Endothelial cell (in vitro differentiated cells): ENCODE measurements around the gene CLDN5. TPM values are rescaled to one million over a fixed set of nuclear protein-coding genes. Genes with fewer than 3 reads are reported as not detected.

Source experiments
- DNase-seq: peaks from one replicate; pipeline ENCODE4 v3.0.0; 2021; ENCODE audit warnings: low spot score
- H3K27ac Mint-ChIP-seq: one replicate; pipeline ENCODE4 v1.8.0; 2021; ENCODE audit warnings: mixed read lengths, inconsistent platforms; ENCODE audit not compliant: unreplicated experiment
- H3K27me3 Mint-ChIP-seq: one replicate; pipeline ENCODE4 v1.8.0; 2021; ENCODE audit warnings: mild to moderate bottlenecking, moderate library complexity, mixed read lengths, inconsistent platforms; ENCODE audit not compliant: unreplicated experiment
- H3K36me3 Mint-ChIP-seq: one replicate; pipeline ENCODE4 v1.8.0; 2021; ENCODE audit warnings: mild to moderate bottlenecking, low read depth, mixed read lengths, inconsistent platforms; ENCODE audit not compliant: unreplicated experiment
- H3K4me1 Mint-ChIP-seq: one replicate; pipeline ENCODE4 v1.8.0; 2021; ENCODE audit warnings: mild to moderate bottlenecking, mixed read lengths, inconsistent platforms; ENCODE audit not compliant: unreplicated experiment
- H3K4me3 Mint-ChIP-seq: one replicate; pipeline ENCODE4 v1.8.0; 2021; ENCODE audit warnings: mild to moderate bottlenecking, mixed read lengths, inconsistent platforms; ENCODE audit not compliant: unreplicated experiment
- H3K9me3 Mint-ChIP-seq: one replicate; pipeline ENCODE4 v1.8.0; 2021; ENCODE audit warnings: mixed read lengths, inconsistent platforms; ENCODE audit not compliant: unreplicated experiment
- CTCF ChIP-seq: fragments of 200-600 bp; sonication (generic); IDR thresholded peaks from one replicate; pipeline ENCODE4 v1.5.0; 2021; ENCODE audit warnings: antibody characterized with exemption; ENCODE audit not compliant: unreplicated experiment
- total RNA-seq: library from RNA; stranded (reverse); fragmentation: NEBNext Ultra II Directional; extraction: Animal tissue kit (Norgen Biotek cat#: 25700); gene quantifications from one replicate; pipeline ENCODE4 v1.2.1, GENCODE V29; 2021; ENCODE audit not compliant: unreplicated experiment

The CLDN5 gene
- total RNA-seq, 1 donor from 2014 or later = 108 TPM

- no peak for DNase-seq
- peaks cover 9% of the 10 kb centered on the region for H3K36me3 Mint-ChIP-seq
- peaks cover 7% of the 10 kb centered on the region for H3K27me3 Mint-ChIP-seq
- no peak overlapping the region for H3K27ac Mint-ChIP-seq
- no peaks in the 10 kb centered on the region for H3K9me3 Mint-ChIP-seq
- TF ChIP-seq CTCF = no peak
- H3K4me1 Mint-ChIP-seq = peaks cover 13% of the 10 kb centered on the region
- no peak overlapping the region for H3K4me3 Mint-ChIP-seq
Measured at GRCh38 chr22:19518635-19519034, 5.6 kb downstream of the CLDN5 start.

GRCh38 chr22:19517919-19518611, 6.1 kb downstream of the CLDN5 start:
- H3K36me3 Mint-ChIP-seq = peaks cover 9% of the 10 kb centered on the region
- H3K4me1 Mint-ChIP-seq = peaks cover 13% of the 10 kb centered on the region
- no peak for DNase-seq
- no peaks in the 10 kb centered on the region for H3K9me3 Mint-ChIP-seq
- H3K4me3 Mint-ChIP-seq = no peak overlapping the region
- no peak for TF ChIP-seq CTCF
- H3K27me3 Mint-ChIP-seq = peaks cover 7% of the 10 kb centered on the region
- H3K27ac Mint-ChIP-seq = no peak overlapping the region

- peaks cover 9% of the 10 kb centered on the region for H3K36me3 Mint-ChIP-seq
- no peak for TF ChIP-seq CTCF
- no peaks in the 10 kb centered on the region for H3K9me3 Mint-ChIP-seq
- no peak overlapping the region for H3K4me3 Mint-ChIP-seq
- no peak for DNase-seq
- peaks cover 11% of the 10 kb centered on the region for H3K4me1 Mint-ChIP-seq
- peaks cover 6% of the 10 kb centered on the region for H3K27me3 Mint-ChIP-seq
- H3K27ac Mint-ChIP-seq = no peak overlapping the region
Measured at GRCh38 chr22:19517171-19517500, 7.1 kb downstream of the CLDN5 start.

- Mint-ChIP-seq H3K27ac (no peak overlapping the region), H3K9me3 (no peaks in the 10 kb centered on the region), H3K27me3 (peaks cover 6% of the 10 kb centered on the region), H3K4me1 (peaks cover 8% of the 10 kb centered on the region), H3K4me3 (no peak overlapping the region), H3K36me3 (peaks cover 4% of the 10 kb centered on the region)
- no peak for TF ChIP-seq CTCF
- DNase-seq = no peak
Measured at GRCh38 chr22:19516378-19517170, 7.6 kb downstream of the CLDN5 start.

- H3K4me1 Mint-ChIP-seq = peaks cover 8% of the 10 kb centered on the region
- DNase-seq = no peak
- H3K27ac Mint-ChIP-seq = peak overlapping the region; percentile 5
- peaks cover 4% of the 10 kb centered on the region for H3K36me3 Mint-ChIP-seq
- no peak for TF ChIP-seq CTCF
- peaks cover 2% of the 10 kb centered on the region for H3K27me3 Mint-ChIP-seq
- H3K4me3 Mint-ChIP-seq = no peak overlapping the region
- H3K9me3 Mint-ChIP-seq = no peaks in the 10 kb centered on the region
Measured at GRCh38 chr22:19515654-19516377, 8.4 kb downstream of the CLDN5 start.
